Endothelial cell of umbilical vein (primary cell): Measurements from ENCODE around the gene GLYAT. TPM values are rescaled to one million over a fixed set of nuclear protein-coding genes. Genes with fewer than 3 reads are reported as not detected.
A peak's percentile ranks its signal among the peaks of the same experiment; 100 is the strongest.

Experiments used
- Bru-seq: library from RNA; stranded (reverse); fragments of 400-500 nt; gene quantifications from one replicate; lab custom pipeline; 2021; lab: Mats Ljungman, UMichigan
- BruChase-seq, 2 experiments: library from RNA; stranded (reverse); fragments of 400-500 nt; gene quantifications; one replicate each; lab custom pipeline; 2021; lab: Mats Ljungman, UMichigan
- BruUV-seq: library from RNA; stranded (reverse); fragments of 400-500 nt; replicated peaks from 2 replicates; lab custom pipeline; 2021; lab: Mats Ljungman, UMichigan
- CTCF ChIA-PET: fragments of 300-600, 350-600 bp; sonication (Branson Sonifier 250); formaldehyde crosslinking; loops from one replicate; lab custom pipeline; 2021; ENCODE audit warnings: antibody characterized with exemption, inconsistent platforms; lab: Charles Lee
- POLR2A ChIA-PET: fragments of 300-600, 350-600 bp; sonication (Branson Sonifier 250); formaldehyde crosslinking; loops from one replicate; lab custom pipeline; 2021; ENCODE audit warnings: antibody characterized with exemption, inconsistent platforms; lab: Charles Lee
- DNase-seq: peaks from one replicate; pipeline ENCODE4 v3.0.0-alpha.2; 2011; ENCODE audit warnings: low read depth, low spot score
- FAIRE-seq: peaks from 2 replicates; lab custom pipeline; 2011; peaks lifted over from hg19 to GRCh38; lab: Jason Lieb, UNC
- H2AFZ ChIP-seq: 2 replicates; pipeline ENCODE4 v1.6.0; 2012; ENCODE audit warnings: low read depth, low read length, control low read depth, inconsistent platforms
- H3K27ac ChIP-seq: 2 replicates; pipeline ENCODE4 v1.5.1; 2011; ENCODE audit warnings: low read depth, mild to moderate bottlenecking, control low read depth, low read length, moderate library complexity; ENCODE audit not compliant: insufficient read depth
- H3K27me3 ChIP-seq, 2 experiments: 2 replicates each; pipeline versions ENCODE4 v1.6.0 to v1.6.1; 2011; ENCODE audit warnings: low read length in 2 of 2, mixed read lengths in 1 of 2; ENCODE audit not compliant: control insufficient read depth in 2 of 2, insufficient read depth in 2 of 2
- H3K36me3 ChIP-seq, 2 experiments: 2 replicates in 1 of 2; 3 replicates in 1 of 2; pipeline ENCODE4 v1.5.1; 2011; ENCODE audit warnings: low read length in 2 of 2, mild to moderate bottlenecking in 1 of 2, moderate library complexity in 1 of 2; ENCODE audit not compliant: control insufficient read depth in 2 of 2, insufficient read depth in 2 of 2; ENCODE audit errors: extremely low read depth in 1 of 2
- H3K4me1 ChIP-seq: 3 replicates; pipeline ENCODE4 v1.5.1; 2011; ENCODE audit warnings: mild to moderate bottlenecking, low read length; ENCODE audit not compliant: control insufficient read depth, insufficient read depth; ENCODE audit errors: extremely low read depth
- H3K4me2 ChIP-seq: 2 replicates; pipeline ENCODE4 v1.6.1; 2011; ENCODE audit warnings: low read length, control low read depth, mixed read lengths; ENCODE audit not compliant: insufficient read depth
- H3K4me3 ChIP-seq, 3 experiments: fragments of 200-600 bp in 1 of 3; sonication (generic), shearing (Covaris generic) in 1 of 3; replicated peaks in 1 of 3; 2 replicates each; pipeline ENCODE4 v1.5.1; 2011 to 2016; ENCODE audit warnings: control low read depth in 3 of 3, low read length in 3 of 3, mild to moderate bottlenecking in 2 of 3, inconsistent platforms in 1 of 3, low read depth in 1 of 3, moderate library complexity in 1 of 3; ENCODE audit not compliant: insufficient read depth in 1 of 3
- H3K79me2 ChIP-seq: 2 replicates; pipeline ENCODE4 v1.6.0; 2012; ENCODE audit warnings: low read length, inconsistent platforms; ENCODE audit not compliant: control insufficient read depth, insufficient read depth
- H3K9ac ChIP-seq: replicated peaks from 2 replicates; pipeline ENCODE3; 2011; ENCODE audit warnings: low read length, control low read depth; ENCODE audit not compliant: insufficient read depth; ENCODE audit errors: extremely low read depth
- H3K9me1 ChIP-seq: replicated peaks from 3 replicates; pipeline ENCODE4 v1.6.0; 2011; ENCODE audit warnings: mild to moderate bottlenecking, low read length; ENCODE audit not compliant: control insufficient read depth, insufficient read depth; ENCODE audit errors: extremely low read depth
- H3K9me3 ChIP-seq: replicated peaks from 2 replicates; pipeline ENCODE4 v1.5.1; 2012; ENCODE audit warnings: low read length, inconsistent platforms; ENCODE audit not compliant: control insufficient read depth, insufficient read depth
- H4K20me1 ChIP-seq: replicated peaks from 2 replicates; pipeline ENCODE3; 2011; ENCODE audit warnings: mild to moderate bottlenecking, low read length; ENCODE audit not compliant: control insufficient read depth, insufficient read depth; ENCODE audit errors: extremely low read depth
- CTCF ChIP-seq, 2 donors: IDR thresholded peaks; 1 replicate in 1 of 2; 2 replicates in 1 of 2; pipeline ENCODE4 v1.5.1; 2011; ENCODE audit warnings: low read length in 2 of 2, mild to moderate bottlenecking in 2 of 2, moderate library complexity in 2 of 2, control low read depth in 1 of 2, inconsistent platforms in 1 of 2, low read depth in 1 of 2; ENCODE audit not compliant: insufficient read depth in 1 of 2; ENCODE audit errors: extremely low read depth in 1 of 2
- FOS ChIP-seq: IDR thresholded peaks from 2 replicates; pipeline ENCODE4 v1.6.1; 2011; ENCODE audit warnings: mild to moderate bottlenecking, low read length, moderate library complexity, borderline replicate concordance; ENCODE audit not compliant: insufficient read depth
- GATA2 ChIP-seq: IDR thresholded peaks from 2 replicates; pipeline ENCODE4 v1.7.0; 2011; ENCODE audit warnings: low read depth, mild to moderate bottlenecking, moderate library complexity, mixed read lengths, low read length; ENCODE audit not compliant: insufficient read length, insufficient read depth
- JUN ChIP-seq: IDR thresholded peaks from 2 replicates; pipeline ENCODE4 v1.6.1; 2011; ENCODE audit warnings: borderline replicate concordance, low read depth; ENCODE audit not compliant: insufficient read length, insufficient read depth
- MAX ChIP-seq: IDR thresholded peaks from 2 replicates; pipeline ENCODE4 v1.6.1; 2011; ENCODE audit not compliant: insufficient read depth, insufficient read length
- MYC ChIP-seq: IDR thresholded peaks from one replicate; pipeline ENCODE4 v1.6.1; 2011; ENCODE audit warnings: mild to moderate bottlenecking, low read depth, low read length
- POLR2AphosphoS5 ChIP-seq: IDR thresholded peaks from 2 replicates; pipeline ENCODE4 v1.6.1; 2012; ENCODE audit warnings: low read depth, mild to moderate bottlenecking, control low read depth, low read length, moderate library complexity; ENCODE audit not compliant: insufficient read depth
- dilution Hi-C: fragments of 300-500 bp; cut with MboI; formaldehyde crosslinking; loops from one replicate; pipeline ENCODE4 v1.15.0; 2019; ENCODE audit warnings: low sequenced_read_pairs; ENCODE audit not compliant: extremely low pct_ligation_motif_present
- intact Hi-C: fragments of 100-400 bp; cut with micrococcal nuclease; formaldehyde crosslinking; loops from one replicate; pipeline ENCODE4 v1.10.0; 2022
- long read RNA-seq: library from polyadenylated mRNA; stranded (forward); transcript quantifications from one replicate; pipeline ENCODE4 v2.0.0, GENCODE V29; 2021
- polyA minus RNA-seq, 3 experiments: library from RNA; depleted of rRNA, polyadenylated mRNA; stranded (reverse); fragments of >200 nt; gene quantifications; 1 replicate in 1 of 3; 2 replicates in 2 of 3; pipeline ENCODE4 v1.2.3, GENCODE V29; 2011
- polyA plus RNA-seq, 4 experiments: library from polyadenylated mRNA; depleted of rRNA in 3 of 4; stranded (reverse) in 3 of 4; unstranded in 1 of 4; fragments of >200 nt; gene quantifications; 2 replicates each; pipeline versions ENCODE4 v1.2.1 to v1.2.3, GENCODE V29; 2011 to 2012; ENCODE audit warnings: missing spikeins in 1 of 4
- total RNA-seq: library from RNA; stranded (reverse); gene quantifications from 2 replicates; pipeline ENCODE4 v1.2.3, GENCODE V29; 2021

The GLYAT gene
- total RNA-seq (not detected in 2 replicates), polyA plus RNA-seq (not detected in 2 replicates), polyA minus RNA-seq (not detected in 2 replicates), Bru-seq, nascent RNA (not detected), BruChase-seq, experiment 1, labeled RNA remaining after a 6-hour chase (percentile 5 among the genes with signal in this experiment), BruChase-seq, experiment 2, labeled RNA remaining after a 2-hour chase (not detected)
- not detected in 2 replicates for polyA plus RNA-seq (2011; cell fraction: cytosol; rRNA removed)
- not detected in 2 replicates for polyA plus RNA-seq (2011; cell fraction: nucleus; rRNA removed)
- polyA plus RNA-seq (2012), result not detected in 2 replicates
- polyA minus RNA-seq (2011; cell fraction: cytosol; rRNA and poly(A)+ RNA removed), result not detected
- not detected in 2 replicates for polyA minus RNA-seq (2011; cell fraction: nucleus; rRNA and poly(A)+ RNA removed)
- long read RNA-seq, partial matches to known transcripts, result 0 of 1 reads
- long read RNA-seq, other reads (novel, unspliced or antisense), result 1 of 1 reads

- H4K20me1 ChIP-seq, result no peaks in the 10 kb centered on the region
- no peaks in the 10 kb centered on the region for H3K9me3 ChIP-seq
- dilution Hi-C loops (no loop called here), intact Hi-C loops (no loop called here)
- TF ChIP-seq POLR2AphosphoS5 (no peak), MAX (no peak), FOS (no peak), GATA2 (no peak), CTCF (IDR thresholded peaks at IDR 0.05; ENCODE audit: extremely low read depth in 1 of 2, insufficient read depth in 1 of 2, low read depth in 1 of 2, low read length in 2 of 2) (no peak), JUN (no peak), MYC (no peak)
- H3K4me1 ChIP-seq, result no peaks in the 10 kb centered on the region
- H3K79me2 ChIP-seq, result no peaks in the 10 kb centered on the region
- H3K27ac ChIP-seq, result no peak within 1 kb of the TSS
- FAIRE-seq, result no peak
- ChIA-PET POLR2A (no interaction called here), CTCF (no interaction called here)
- H3K9ac ChIP-seq, result no peak within 1 kb of the TSS
- no TSS peak for BruUV-seq
- no peaks in the 10 kb centered on the region for H3K9me1 ChIP-seq
- H3K4me2 ChIP-seq, result no peak within 1 kb of the TSS
- DNase-seq, result no peak
- H3K27me3 ChIP-seq, result no peaks in the 10 kb centered on the region
- H3K4me3 ChIP-seq, result no peak within 1 kb of the TSS
- H2AFZ ChIP-seq, result no peak within 1 kb of the TSS
- H3K36me3 ChIP-seq, result no peaks in the 10 kb centered on the region
Observed at GRCh38 chr11:58731819-58732218, at the start of gene GLYAT. Gene GLYAT (minus strand): TSS chr11:58731943. CDS start chr11:58724496, 7,447 bp downstream.
